Coronary artery (tissue), 2 donors: ENCODE results near the gene MYRIP.
"Not testable (repeated sequence)": the region's sequence is repeated elsewhere in the genome, so short reads cannot be mapped to it uniquely, and the experiment has no call there.

Experiments used
- DNase-seq: peaks from one replicate; pipeline ENCODE4 v3.0.0-alpha.2; 2017; ENCODE audit warnings: low spot score
- H3K27ac ChIP-seq, 2 donors: fragments of 200-600 bp; sonication (generic); one replicate each; pipeline ENCODE4 v1.5.1; 2016 to 2019
- H3K4me3 ChIP-seq: fragments of 200-600 bp; sonication (generic); 2 replicates; pipeline ENCODE4 v1.5.1; 2016; ENCODE audit warnings: mild to moderate bottlenecking, moderate library complexity
- TF ChIP-seq, protein P1 (sequence below): fragments of 200-600 bp; sonication (generic); IDR thresholded peaks from one replicate; pipeline ENCODE4 v1.5.1; 2019; ENCODE audit warnings: antibody characterized with exemption

MYRIP gene

DNA sequence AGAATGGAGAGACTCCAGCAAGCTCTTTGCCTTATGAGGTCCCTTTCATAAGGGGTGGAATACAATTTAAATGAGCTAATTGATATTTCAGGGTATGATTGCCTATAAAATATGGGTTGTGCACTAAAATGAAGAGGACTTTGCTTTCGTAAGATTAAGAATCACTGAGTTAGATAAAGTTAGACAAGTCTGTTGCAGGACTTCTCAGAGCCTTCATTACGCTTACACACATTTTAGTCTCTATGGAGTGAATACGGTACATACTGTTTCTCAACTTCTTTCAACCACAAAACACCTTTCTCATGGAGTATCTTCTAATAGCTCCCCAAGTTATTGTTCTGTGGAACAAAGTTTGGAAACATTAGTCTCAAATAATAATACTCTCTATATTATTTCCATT is 17.8 kb upstream of the MYRIP start:
- no peak for DNase-seq
- no peak overlapping the region for H3K27ac ChIP-seq
- TF ChIP-seq, protein P1, sequence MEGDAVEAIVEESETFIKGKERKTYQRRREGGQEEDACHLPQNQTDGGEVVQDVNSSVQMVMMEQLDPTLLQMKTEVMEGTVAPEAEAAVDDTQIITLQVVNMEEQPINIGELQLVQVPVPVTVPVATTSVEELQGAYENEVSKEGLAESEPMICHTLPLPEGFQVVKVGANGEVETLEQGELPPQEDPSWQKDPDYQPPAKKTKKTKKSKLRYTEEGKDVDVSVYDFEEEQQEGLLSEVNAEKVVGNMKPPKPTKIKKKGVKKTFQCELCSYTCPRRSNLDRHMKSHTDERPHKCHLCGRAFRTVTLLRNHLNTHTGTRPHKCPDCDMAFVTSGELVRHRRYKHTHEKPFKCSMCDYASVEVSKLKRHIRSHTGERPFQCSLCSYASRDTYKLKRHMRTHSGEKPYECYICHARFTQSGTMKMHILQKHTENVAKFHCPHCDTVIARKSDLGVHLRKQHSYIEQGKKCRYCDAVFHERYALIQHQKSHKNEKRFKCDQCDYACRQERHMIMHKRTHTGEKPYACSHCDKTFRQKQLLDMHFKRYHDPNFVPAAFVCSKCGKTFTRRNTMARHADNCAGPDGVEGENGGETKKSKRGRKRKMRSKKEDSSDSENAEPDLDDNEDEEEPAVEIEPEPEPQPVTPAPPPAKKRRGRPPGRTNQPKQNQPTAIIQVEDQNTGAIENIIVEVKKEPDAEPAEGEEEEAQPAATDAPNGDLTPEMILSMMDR = no peak

DNA sequence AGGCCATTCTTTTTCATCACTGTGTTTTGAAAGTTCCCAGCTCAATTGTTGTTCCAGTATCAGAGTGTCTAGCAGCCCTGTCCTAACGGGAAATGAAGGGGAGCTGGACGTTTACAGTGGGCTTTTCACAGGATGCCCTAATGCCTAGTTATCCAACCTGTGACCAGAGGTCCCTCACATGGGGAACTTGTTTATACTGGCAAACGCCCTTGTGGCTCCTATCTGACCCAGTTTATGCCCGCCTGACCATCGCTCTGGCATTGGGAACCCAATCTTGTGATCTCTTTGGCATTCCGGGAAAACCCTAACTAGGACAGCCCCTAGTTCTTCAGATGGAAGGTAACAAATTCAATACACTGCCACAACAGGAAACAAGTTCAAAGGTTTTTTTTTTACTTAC is 14.5 kb upstream of the MYRIP start:
- H3K27ac ChIP-seq = no peak overlapping the region
- no peak overlapping the region for H3K4me3 ChIP-seq
- TF ChIP-seq, protein P1 = no peak
- no peak for DNase-seq

More for the DNA sequence above, 17.8 kb upstream of the MYRIP start:
- H3K4me3 ChIP-seq = no peak overlapping the region

DNA sequence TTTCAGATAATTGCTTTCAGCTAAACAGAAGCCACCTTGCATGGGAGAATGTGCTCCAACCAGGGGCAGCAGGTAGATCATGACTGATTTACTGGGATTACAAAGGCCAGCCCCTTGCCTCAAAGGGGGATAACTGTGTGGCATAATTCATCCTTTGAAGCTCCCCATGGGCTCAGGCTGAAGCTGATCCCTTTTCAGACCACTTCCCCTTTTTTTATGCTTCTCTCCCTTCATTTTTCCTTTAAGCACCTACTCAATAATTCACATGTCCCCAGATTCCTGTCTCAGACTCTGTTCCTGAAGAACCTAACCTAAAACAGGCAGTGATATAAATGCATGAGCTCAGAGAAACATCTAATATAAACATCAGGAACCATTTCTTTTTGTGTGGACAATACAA is 8.2 kb upstream of the MYRIP start:
- DNase-seq = no peak
- TF ChIP-seq, protein P1 = no peak
- H3K4me3 ChIP-seq = no peak overlapping the region
- no peak overlapping the region for H3K27ac ChIP-seq

DNA sequence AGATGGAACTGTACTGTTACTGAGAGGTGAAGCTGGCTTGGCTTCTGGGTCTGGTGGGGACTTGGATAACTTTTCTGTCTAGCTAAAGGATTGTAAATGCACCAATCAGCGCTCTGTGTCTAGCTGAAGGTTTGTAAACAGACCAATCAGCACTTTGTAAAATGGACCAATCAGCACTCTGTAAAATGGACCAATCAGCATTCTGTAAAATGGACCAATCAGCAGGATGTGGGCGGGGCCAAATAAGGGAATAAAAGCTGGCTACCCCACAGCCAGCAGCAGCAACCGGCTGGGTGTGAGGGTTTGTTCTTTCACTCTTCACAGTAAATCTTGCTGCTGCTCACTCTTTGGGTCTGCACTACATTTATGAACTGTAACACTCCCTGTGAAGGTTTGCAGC is 6.9 kb upstream of the MYRIP start:
- H3K27ac ChIP-seq, DNase-seq, H3K4me3 ChIP-seq: not testable (repeated sequence)

DNA sequence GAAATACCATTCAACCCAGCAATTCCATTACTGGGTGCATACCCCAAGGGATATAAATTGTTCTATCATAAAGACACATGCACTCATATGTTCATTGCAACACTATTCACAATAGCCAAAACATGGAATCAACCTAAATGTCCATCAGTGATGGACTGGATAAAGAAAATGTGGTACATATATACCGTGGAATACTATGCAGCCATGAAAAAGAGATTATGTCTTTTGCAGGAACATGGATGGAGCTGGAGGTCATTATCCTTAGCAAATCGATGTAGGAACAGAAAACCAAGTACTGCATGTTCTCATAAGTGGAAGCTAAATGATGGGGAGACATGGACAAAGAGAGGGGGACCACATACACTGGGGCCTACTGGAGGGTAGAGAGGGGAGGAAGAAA is 5.5 kb upstream of the MYRIP start:
- H3K27ac ChIP-seq = no peak overlapping the region
- TF ChIP-seq, protein P1 = no peak

DNA sequence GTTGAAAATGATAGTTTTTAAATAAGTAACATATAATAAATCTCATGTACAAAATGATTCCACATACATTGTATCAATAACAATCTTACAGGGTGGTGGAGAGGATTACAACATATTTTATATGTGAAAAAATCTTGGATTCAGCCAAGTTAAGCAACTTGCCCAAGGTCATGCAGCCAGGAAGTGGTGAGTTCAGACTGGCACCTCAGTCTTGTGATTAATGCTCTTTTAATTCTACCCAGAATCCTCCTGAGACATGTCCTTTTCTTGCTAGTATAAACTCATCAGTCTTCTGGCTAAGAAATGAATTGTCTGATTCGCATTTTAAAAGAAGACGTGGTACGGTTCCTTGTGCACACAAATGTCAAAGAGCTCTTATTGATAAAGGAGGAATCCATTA is 4.5 kb upstream of the MYRIP start:
- no peak overlapping the region for H3K27ac ChIP-seq
- TF ChIP-seq, protein P1 = no peak
- DNase-seq = no peak
- no peak overlapping the region for H3K4me3 ChIP-seq

More for the DNA sequence above, 5.5 kb upstream of the MYRIP start:
- no peak overlapping the region for H3K4me3 ChIP-seq
- no peak for DNase-seq

DNA sequence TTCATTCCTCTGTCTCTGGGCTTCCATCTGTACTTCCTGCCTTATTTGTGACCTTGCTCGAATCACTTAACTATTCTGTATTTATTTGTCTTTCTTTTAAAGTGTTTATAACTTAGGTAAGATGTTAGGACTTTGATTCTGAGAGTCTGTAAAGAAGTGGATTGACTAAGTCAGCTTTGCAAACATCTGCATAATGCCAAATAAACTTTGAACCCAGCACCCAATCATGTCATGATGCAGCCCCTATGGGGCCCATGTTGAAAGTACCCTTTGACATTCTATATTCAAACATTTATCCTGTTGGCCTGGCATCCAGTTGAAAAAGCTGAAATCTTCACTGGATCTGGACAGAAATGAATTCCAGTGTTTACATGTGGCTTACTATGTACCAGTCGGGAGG is 3.8 kb upstream of the MYRIP start:
- Histone ChIP-seq H3K27ac (no peak overlapping the region), H3K4me3 (no peak overlapping the region)
- DNase-seq = no peak
- TF ChIP-seq, protein P1 = no peak

DNA sequence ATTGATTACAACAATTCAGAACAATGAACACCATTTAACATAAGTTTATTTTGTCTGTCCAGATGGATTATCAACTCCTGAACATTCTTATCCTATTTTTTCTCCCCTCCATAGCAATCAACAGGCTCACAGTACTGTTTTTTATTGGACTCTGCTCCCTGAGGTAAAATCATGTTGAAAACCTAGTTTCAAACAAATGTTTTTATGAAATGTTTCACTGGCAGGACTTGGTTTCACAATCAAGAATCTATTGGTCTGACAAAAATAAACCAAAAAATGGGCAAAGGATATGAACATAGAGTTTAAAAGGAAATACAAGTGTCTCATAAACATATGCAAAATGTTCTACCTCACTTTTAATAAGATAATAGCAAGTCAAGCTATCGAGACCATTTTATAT is 2.6 kb upstream of the MYRIP start:
- Histone ChIP-seq H3K4me3 (no peak overlapping the region), H3K27ac (no peak overlapping the region)
- TF ChIP-seq, protein P1 = no peak
- DNase-seq = no peak
